GM18499 (cell line): ENCODE measurements around the gene CELSR1.

ENCODE experiments used
- ATAC-seq: cut with Tn5 transposase; IDR thresholded peaks from one replicate; pipeline ENCODE4 v1.9.1; 2021; ENCODE audit warnings: moderate number of reproducible peaks; ENCODE audit not compliant: insufficient read depth, unreplicated experiment

Gene CELSR1

DNA sequence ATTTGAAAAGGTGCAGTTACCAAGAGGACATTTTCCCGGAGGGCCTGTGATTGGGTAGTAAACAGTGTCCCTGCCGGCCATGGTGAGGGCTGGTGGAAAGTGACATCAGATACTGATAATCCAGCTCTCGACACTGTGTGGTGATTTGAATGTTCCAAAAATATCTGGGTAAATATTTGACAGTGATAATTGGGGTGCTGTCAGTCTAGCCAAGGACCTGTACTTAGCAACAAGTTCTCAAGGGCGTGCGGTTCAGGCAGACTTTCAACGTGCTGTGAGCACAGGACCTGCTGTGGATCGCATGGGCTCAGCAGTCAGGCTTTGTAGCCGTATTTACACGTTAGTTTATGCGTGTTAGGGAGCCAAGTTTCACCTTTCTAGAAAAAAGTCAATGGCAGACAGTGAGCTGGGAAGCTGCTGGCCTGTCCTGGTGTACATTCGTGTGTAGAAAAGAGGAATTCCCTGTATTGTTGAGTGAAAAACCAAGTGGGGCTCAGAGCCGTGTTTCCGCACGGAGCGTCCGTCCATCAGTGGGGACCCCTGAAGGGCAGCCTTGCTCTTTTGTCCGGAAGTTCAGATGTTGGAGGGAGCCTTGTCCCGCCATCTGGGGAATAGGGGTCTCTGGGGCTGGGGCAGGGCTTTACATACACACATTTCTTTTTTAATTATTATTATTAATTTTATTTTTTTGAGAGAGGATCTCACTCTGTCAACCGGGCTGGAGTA is 190.6 kb downstream of the CELSR1 start:
- ATAC-seq = no peak

DNA sequence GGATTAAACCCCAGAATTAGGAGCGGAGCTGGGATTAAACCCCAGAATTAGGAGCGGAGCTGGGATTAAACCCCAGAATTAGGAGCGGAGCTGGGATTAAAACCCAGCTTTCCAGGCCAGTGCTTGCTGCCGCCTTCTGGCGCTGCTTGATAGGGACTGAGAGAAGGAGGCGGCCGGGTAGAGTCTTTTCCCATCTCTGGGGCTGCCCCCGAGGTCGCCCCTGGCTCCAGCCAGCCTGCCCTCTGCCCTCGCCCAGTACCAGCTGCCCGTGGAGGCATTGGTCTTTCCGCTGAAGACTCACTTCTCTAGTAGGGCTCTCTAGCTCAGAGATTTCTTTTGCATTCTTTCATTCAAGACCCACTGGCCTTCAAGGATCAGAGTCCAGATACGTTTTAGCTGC is 196.7 kb downstream of the CELSR1 start:
- no peak for ATAC-seq

DNA sequence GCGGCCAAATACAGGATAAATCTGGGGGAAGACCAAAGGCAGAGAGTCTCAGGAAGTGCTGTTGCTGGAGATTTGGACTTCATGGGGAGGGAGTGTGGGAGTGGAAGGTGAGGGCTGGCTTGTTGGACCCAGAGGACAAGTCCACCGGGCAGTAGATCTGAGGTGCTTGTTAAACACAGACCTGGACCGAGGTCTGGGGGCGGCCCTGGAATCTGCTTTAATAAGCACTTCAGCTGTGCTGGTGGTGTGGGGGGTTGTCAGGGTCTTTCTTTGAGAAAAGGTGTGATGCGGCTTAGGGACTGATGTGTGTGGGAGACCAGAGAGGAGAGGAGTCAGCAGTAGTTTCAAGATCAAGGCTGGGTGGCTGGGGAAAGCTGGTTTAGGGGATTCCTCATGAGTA is 197.5 kb downstream of the CELSR1 start:
- ATAC-seq = no peak

DNA sequence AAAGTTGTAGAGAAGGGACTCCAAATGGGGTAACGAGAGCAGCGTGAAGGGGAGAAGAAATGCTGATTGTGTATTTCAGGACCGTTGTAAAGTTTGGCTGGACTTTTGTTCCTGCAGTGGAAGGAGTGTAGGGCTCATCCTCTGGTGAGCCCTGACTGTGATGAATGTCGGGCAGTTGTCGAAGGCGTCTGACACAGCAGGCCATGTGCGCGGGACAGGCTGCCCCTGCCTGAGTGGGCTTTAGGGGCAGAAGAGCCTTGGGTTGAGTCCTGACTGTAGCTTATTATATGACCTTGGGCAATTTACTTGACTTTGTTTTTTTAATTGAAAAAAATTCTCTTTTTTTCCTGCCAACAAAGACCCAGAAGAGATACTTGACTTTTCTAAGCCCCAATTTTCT is 198.8 kb downstream of the CELSR1 start:
- no peak for ATAC-seq

DNA sequence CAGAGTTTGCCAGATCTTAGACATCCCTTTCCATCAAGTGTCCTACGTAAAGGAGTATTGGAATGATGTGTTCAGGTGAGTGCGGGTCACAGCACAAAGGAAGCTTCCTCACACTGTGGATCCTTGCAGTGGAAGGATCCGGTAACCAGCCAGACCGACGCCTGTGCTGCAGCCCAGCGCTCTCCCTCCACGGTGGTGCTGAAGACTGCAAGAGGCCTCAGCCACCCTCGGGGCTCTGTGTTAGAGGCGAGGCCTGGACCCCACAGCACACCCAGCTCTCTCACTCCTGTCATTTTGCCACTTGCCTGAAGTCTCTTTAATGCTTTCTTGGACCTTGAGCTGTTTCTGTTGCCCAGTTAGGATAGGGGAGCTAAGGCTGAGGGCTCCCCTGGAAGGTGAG is 199.6 kb downstream of the CELSR1 start:
- no peak for ATAC-seq

DNA sequence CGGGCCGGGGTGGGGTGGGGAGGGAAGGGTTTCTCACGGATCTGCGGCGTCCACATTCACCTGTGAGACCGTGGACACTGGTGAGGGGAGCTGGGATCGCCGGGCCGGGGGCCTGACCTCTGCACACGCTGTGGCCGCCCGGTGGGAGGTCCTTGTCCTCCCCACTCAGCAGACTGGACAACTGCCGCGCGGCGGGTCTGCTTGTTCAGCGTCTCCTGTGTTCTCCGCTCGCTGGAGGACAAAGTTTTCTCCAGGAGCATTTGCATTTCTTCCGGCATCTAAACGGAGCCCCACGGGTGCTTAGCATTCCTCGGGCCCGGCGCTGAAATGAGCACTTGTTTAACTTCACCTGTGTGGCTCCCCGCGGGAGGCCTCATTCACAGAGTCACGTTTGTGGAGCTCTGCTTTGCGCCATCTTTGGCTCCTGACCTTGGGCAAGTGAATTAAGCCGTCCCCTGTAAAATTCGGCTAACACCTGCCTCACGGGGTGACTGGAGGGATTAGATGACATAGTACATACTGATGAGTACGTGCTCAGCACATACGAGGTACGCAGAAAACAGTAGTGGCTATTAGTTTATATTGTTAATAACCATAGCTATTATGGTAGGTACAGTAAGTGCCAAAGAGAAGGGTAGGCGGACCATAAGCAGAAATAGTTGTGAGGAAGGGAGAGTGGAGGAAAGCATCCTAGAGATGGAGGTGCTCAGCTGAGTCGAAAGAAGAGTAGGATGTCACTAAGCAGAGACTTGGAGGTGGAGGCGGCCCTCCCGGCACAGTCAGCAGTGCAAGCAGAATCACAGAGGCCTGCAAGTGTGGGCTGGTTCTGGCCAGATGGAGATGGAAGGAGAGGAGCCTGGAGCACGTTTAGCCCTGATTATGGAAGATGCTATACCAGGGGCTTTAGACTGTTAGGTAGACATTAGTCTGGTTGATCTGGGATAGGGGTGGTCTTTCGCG is 201.0 kb downstream of the CELSR1 start:
- no peak for ATAC-seq

DNA sequence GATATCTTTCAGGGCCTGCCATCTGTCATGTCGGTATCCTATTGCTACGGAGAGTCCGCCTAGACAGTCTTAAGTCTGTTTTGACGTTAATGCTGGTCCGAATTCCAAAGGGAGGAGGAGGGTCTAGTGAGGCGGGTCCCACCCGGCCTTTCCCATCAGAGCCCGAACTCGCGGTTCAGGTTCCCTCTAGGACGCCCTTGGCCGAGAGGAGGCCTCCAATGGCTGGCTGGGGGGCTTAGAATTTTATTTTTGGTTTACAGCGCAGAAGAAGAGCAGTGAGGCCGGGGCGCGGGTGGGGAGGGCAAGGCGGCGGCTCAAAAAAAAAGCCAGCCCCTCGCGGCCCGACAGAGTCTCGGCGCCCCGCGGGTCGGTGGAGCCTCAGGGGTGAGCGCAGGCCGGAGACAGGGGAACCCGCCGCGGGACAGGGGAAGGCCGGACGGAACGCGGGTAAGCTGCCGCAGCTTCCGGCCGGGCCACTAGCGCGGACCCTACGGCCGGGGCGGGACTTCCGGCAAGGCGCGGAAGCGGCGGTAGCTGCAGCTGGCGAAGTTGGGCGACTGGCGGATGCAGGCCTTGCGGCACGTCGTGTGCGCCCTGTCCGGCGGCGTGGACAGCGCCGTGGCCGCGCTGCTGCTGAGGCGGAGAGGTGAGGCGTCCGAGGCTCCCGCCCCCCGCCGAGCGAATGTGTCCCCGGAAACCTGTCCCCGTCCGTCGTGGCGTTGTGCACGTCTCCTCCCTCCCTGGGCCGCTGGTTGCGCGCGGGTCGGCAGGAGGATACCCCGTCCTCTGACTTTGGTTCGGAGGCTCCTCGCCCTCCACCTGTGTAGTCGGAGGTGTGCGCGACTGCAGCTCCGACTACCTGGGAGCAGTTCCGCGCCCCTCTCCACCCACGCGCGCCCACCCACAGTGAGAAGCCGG is 202.0 kb downstream of the CELSR1 start, which contains the start of gene TRMU:
TRMU (plus strand) TSS at position 514 of the 918 bp plus-strand sequence; CDS start at position 565, 51 bp downstream.
- no peak for ATAC-seq

DNA sequence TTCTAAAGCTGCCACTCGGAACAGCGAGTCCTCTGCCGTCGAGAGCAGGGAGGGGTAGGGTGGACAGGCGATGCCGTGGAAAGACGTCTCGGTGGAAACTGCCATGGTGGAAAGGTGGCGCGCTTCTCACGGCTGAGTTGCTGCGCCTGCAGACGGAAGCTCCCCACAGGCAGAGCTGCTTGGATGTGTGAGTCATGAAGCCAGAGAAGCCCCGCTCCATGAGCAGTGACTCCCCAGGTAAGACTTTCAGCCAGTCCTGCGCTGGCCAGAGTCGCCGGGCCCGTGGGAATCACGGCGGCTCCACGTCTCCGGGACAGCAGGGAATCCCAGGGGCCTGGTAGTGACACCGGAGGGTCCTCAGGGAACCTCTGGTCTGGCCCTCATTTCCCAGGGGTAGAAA is 205.9 kb downstream of the CELSR1 start:
- ATAC-seq = no peak

DNA sequence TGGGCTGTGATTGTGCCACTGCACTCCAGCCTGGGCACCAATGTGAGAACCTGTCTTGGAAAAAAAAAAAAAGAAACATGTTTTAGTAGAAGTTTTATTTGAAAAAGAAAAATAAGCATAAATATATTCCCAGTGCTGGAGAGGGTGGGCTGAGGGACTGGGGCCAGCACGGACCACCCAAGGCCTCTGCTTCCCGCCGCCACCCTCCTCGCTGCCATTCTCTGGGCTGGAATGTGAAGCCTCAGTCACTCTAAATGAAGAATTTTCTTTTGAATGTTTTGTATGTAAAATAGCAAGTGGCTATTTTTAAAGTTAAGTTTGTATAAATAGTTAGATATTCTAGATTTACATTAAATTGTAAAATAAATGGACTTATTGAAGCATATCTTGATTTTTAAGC is 207.0 kb downstream of the CELSR1 start:
- ATAC-seq = no peak

DNA sequence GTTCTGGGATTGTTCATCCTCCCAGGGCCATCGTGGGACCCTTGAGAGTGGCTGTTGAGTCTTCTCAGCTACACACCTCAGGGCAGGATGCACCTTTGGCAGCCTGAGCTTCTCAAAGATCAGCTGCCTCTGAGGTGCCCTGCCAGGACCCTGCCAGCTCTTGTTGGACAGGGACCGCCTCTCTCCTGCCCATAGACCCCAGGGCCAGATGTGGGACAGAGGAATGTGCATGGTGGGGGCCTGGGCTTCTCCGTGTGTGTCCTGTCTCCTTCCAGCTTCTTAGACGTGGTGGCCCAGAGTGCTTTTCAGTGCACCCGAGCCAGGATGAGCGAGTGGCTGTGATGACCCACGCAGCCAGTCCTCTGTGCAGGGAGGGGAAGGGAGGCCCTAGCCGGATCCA is 207.8 kb downstream of the CELSR1 start:
- no peak for ATAC-seq

DNA sequence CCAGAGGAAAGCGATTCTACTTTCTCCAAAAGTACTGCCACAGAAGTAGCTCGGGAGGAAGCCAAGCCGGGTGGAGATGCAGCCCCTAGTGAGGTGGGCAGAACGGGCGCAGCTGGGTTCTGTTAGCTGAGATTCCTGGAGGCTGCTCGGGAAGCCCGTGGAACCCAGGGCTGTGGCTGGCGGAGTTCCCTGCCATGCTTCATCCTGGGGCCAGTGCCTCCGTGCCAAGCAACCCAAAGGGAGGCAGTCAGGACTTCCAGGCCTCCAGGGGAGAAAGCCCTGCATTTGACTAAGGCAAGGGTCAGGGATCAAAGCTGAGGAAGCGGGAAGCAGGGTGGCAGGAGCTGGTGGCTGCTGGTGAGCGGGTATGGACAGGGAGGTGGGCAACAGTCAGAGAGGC is 208.6 kb downstream of the CELSR1 start:
- no peak for ATAC-seq

DNA sequence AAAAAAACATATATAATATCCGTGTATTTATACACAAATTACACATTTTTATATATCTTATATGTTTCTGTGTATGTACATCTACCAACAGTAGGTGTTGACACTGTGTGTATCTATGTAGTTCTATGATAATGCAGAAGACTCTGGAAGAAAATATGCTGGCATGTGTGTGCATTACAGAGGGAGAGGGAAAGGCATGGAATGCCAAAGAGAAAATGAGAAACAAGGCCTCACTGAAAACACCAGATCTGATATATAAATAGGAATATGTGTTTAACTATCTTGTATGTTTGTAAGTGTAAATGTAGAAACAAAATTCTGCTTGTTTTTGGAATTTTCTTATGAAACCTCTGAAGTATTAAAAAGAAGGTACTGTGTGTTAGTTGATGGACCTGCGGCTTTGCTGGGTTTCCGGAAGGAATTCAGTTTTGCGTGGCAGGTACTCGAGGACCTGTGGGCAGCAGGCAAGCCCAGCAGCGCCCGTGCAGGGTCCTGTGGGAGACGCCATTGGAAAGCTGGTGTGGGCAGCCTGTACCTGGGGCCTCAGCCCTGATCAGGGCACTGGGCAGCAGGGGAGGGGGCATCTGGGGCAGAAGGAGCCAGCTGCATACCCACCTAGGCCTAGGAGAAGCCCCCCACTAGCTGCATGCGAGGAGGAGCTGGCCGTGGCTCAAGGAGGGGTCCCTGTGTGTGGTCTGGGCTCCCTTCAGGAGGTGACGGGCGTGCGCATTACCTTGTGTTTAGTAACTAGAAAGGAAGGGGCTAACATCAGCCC is 209.5 kb downstream of the CELSR1 start:
- no peak for ATAC-seq

DNA sequence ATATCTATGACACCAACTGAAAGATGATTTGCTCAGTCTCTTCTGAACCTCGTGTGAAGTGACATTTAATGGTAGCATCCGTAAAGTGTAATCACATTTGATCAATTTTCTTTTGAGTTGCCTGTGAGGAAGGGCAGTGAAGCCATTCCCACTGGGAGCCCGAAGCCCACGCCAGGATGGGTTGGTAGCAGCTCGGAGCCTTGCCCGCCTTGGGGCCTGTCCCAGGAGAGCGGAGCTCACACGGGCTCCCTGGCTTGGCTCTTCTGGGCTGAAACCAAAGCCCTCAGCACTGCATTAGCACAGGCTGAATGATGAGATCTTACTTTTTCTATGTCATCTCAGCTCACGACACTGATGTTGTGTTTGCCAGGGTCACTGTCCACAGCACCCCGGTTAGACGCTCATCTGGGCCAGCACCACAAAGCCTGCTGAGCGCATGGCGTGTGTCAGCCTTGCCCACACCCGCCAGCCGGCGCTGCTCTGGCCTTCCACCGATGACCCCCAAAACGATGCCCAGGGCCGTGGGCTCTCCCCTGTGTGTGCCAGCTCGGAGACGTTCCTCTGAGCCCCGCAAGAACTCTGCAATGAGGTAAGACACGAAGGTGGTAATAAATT is 211.2 kb downstream of the CELSR1 start:
- no peak for ATAC-seq

DNA sequence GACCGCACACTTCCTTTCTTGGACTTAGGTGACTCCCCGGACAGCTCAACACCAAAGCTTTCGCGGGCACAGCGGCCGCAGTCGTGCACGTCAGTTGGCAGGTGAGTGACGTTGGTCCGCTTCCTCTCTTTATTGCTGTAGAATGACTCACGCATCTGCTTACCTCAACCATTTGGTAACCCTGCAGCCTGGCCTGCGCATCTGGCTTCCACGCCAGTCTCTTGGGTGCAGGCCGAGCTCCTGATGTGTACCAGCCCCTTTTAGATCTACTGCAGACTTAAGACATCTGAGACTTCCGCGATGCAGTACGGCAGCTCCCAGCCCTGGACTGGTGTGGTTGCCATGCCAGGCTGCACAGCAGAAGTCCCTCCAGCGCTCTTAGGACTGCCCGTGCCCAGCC is 214.3 kb downstream of the CELSR1 start:
- ATAC-seq = no peak

DNA sequence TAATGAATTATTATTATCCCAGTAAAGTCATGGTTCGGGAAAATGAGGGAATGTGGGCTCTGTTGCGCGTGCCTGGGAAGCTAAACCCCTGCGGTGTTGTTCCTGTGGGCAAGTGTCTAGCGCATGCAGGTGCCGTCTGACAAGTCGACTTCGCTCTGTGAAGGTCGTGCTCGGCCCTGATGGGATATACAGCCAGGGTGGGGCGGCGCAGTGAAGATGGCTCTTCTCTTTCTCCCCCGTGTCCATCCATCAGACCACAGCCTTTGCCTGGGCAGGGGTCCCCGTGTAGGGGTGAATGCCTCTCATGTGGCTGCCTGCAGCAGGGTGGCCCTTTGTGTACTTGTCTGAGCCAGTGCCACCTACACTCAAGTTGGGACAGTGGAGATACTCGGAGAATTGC is 214.7 kb downstream of the CELSR1 start:
- no peak for ATAC-seq

DNA sequence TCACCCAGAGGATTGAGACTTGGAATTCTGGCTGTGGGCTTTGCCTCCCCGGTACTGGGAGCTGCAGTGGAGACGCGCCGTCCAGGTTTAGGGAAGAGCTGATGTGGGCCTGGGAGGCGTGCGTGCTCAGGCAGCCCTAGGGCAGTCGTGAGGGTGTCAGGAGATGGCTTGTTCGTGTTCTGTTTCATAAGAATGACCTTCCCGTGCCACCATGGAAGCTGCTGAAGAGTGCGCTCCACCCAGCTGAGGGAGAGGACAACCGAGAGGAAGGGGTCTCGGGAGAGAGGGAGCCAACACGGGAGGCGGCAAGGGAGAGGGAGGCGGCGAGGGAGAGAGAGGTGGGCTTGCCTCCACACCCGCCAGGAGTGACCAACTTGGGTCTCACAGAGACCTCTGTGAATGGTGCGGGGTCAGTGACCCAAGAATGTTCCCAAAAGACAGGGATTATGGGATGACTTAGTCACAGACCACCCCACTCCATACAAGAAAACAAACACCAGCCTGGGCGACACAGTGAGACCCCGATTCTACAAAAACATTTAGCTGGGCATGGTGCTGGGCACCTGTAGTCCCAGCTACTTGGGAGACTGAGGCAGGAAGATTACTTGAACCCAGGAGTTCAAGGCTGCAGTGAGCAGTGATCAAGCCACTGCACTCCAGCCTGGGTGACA is 216.6 kb downstream of the CELSR1 start:
- ATAC-seq = no peak

DNA sequence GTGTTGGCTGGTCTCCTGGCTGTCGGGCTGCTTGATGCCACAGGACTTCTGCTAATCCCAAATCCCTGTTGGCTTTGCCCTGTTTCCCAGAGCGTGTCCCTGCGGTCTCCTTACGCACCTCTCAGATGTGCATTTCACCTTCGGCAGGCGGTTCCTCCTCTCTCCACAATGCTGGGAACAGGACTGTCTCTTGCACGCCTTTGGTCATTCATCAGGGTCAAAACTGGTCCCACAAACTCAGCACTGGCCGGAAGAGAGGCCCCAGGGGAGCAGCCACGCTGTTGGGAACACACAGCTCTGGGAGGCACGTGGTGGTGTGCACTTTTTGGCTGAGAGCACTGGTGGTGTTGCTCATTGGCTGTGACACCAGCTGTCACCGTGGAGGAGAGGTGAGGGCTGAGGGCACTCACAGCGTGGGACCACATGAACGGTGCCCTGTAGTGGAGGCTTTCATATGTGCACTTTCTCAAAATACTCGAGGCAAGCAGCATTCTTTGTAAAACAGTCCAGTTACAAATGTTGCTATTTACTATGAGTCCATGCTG is 217.2 kb downstream of the CELSR1 start:
- ATAC-seq = no peak

DNA sequence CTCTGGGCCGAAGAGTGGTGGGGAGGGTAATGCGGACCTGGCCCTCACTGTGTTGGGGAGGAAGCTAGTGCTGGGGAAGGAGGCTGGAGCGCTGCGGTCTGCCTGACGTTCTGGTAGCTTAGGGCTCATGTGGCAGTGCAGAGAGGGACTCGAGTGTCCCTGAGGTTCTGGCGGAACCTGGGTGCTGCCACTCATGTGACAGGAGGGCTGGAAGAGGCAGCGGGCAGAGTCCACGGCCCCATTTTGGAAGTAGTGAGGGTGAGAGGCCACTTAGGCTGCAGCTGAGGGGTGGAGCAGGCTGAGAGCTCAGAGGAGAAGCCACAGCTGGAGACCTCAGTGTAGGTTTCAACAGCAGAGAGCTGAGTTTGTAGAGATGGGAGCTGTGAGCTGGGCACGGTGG is 218.1 kb downstream of the CELSR1 start:
- ATAC-seq = no peak
